Psoas muscle (tissue), 8 donors: ENCODE data around the gene TAGLN2. TPM values are rescaled to one million over a fixed set of nuclear protein-coding genes. Genes with fewer than 3 reads are reported as not detected.

Experiments used
- ATAC-seq, 4 donors: fragments of 200-7000 bp; cut with Tn5 transposase; one replicate each; pipeline ENCODE4 v1.9.1; 2020; ENCODE audit warnings: moderate library complexity in 3 of 4, mild to moderate bottlenecking in 2 of 4
- DNase-seq, 2 donors: peaks; one replicate each; pipeline ENCODE4 v3.0.0-alpha.2; 2020
- H3K27ac ChIP-seq: fragments of 200-600 bp; one replicate; pipeline ENCODE4 v1.8.0; 2022
- H3K27me3 ChIP-seq, 3 donors: fragments of 200-600 bp in 1 of 3; one replicate each; pipeline versions ENCODE4 v1.6.1 to v1.8.0; 2013 to 2022; ENCODE audit warnings: low read length in 2 of 3, mild to moderate bottlenecking in 2 of 3, moderate library complexity in 1 of 3; ENCODE audit not compliant: insufficient read depth in 3 of 3
- H3K36me3 ChIP-seq, 2 donors: fragments of 200-600 bp in 1 of 2; one replicate each; pipeline versions ENCODE4 v1.6.1 to v1.8.0; 2013 to 2022; ENCODE audit warnings: low read depth in 1 of 2, mild to moderate bottlenecking in 1 of 2, moderate library complexity in 1 of 2; ENCODE audit not compliant: insufficient read depth in 1 of 2
- H3K4me1 ChIP-seq: fragments of 200-600 bp; one replicate; pipeline ENCODE4 v1.8.0; 2022
- H3K4me3 ChIP-seq: fragments of 200-600 bp; one replicate; pipeline ENCODE4 v1.8.0; 2022; ENCODE audit warnings: mild to moderate bottlenecking
- H3K9me3 ChIP-seq: fragments of 200-600 bp; one replicate; pipeline ENCODE4 v1.8.0; 2022
- WGBS, 3 donors: extraction: QIAGEN DNeasy Blood & Tissue Kit; methylation state at CpG; one replicate each; pipeline versions ENCODE4 v1.1.6 to v1.1.7; 2013; 5-methylcytosine and 5-hydroxymethylcytosine counted together
- intact Hi-C, 2 donors: fragments of 100-400 bp; cut with DNase I; formaldehyde crosslinking; loops; one replicate each; pipeline versions ENCODE4 v1.11.0 to v1.14.2; 2022
- polyA plus RNA-seq, 3 donors: library from polyadenylated mRNA; stranded (reverse); fragments of 200-250 nt; gene quantifications; one replicate each; pipeline ENCODE4 v1.2.3, GENCODE V29; 2013
- total RNA-seq, 4 donors: library from RNA; stranded (reverse); fragmentation: NEBNext Ultra II Directional in 2 of 4; extraction: Animal tissue kit (Norgen Biotek cat#: 25700) in 2 of 4; gene quantifications; one replicate each; pipeline versions ENCODE4 v1.2.1 to v1.2.4, GENCODE V29; 2021 to 2023
- TF ChIP-seq, protein P1 (sequence below): fragments of 200-600 bp; IDR thresholded peaks from one replicate; pipeline ENCODE4 v1.8.0; 2022; ENCODE audit warnings: antibody characterized with exemption
- donor health status: healthy with polysubstance abuse.
- donor health status: DM: no; HTN: no; CAD: no; lungs with moderate emphysema.
- donor health status: Bipolar disorder and iron deficiency.
- donor health status: healthy.
- donor health status: DM: yes; HTN: yes; CAD: no.
- donor health status: DM: no; HTN: no; CAD: no.
- donor health status: DM: no; HTN: no; CAD: no.
- donor health status: DM: yes; HTN: yes; CAD: no.

The TAGLN2 gene
- total and polyA plus RNA-seq, 7 donors, result 29.6 to 91.6 (median 46.0) TPM

GRCh38 chr1:159943278-159943640, 18.0 kb upstream of the TAGLN2 start:
- H3K9me3 ChIP-seq, result no peaks in the 10 kb centered on the region
- intact Hi-C loops, result no loop called here
- no peaks in the 10 kb centered on the region for H3K36me3 ChIP-seq
- 72 to 86% (median 74%) methylated on average over 5 of the region's 5 CpGs for WGBS, 3 donors
- DNase-seq (no peak), ATAC-seq (no peak)
- no peak overlapping the region for H3K4me3 ChIP-seq
- H3K27me3 ChIP-seq, result peaks cover 0 to 46% (median 10%) of the 10 kb centered on the region in 3 donors
- H3K4me1 ChIP-seq, result no peaks in the 10 kb centered on the region
- no peak overlapping the region for H3K27ac ChIP-seq
- TF ChIP-seq, protein P1, sequence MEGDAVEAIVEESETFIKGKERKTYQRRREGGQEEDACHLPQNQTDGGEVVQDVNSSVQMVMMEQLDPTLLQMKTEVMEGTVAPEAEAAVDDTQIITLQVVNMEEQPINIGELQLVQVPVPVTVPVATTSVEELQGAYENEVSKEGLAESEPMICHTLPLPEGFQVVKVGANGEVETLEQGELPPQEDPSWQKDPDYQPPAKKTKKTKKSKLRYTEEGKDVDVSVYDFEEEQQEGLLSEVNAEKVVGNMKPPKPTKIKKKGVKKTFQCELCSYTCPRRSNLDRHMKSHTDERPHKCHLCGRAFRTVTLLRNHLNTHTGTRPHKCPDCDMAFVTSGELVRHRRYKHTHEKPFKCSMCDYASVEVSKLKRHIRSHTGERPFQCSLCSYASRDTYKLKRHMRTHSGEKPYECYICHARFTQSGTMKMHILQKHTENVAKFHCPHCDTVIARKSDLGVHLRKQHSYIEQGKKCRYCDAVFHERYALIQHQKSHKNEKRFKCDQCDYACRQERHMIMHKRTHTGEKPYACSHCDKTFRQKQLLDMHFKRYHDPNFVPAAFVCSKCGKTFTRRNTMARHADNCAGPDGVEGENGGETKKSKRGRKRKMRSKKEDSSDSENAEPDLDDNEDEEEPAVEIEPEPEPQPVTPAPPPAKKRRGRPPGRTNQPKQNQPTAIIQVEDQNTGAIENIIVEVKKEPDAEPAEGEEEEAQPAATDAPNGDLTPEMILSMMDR, result no peak

- peaks cover 0 to 46% (median 10%) of the 10 kb centered on the region in 3 donors for H3K27me3 ChIP-seq
- no peaks in the 10 kb centered on the region for H3K4me1 ChIP-seq
- TF ChIP-seq, protein P1, result no peak
- no peak overlapping the region for H3K4me3 ChIP-seq
- DNase-seq (no peak), ATAC-seq (no peak)
- H3K27ac ChIP-seq, result no peak overlapping the region
- H3K36me3 ChIP-seq, result no peaks in the 10 kb centered on the region
- 83 to 88% (median 87%) methylated on average over 15 of the region's 15 CpGs for WGBS, 3 donors
- no peaks in the 10 kb centered on the region for H3K9me3 ChIP-seq
- intact Hi-C loops, result no loop called here
These were observed 17.4 kb upstream of the TAGLN2 start for GRCh38 chr1:159942632-159943277.

- 70 to 81% (median 76%) methylated on average over 14 to 15 of the region's 15 CpGs for WGBS, 3 donors
- ATAC-seq, result no peak
- H3K36me3 ChIP-seq, result no peaks in the 10 kb centered on the region
- no peaks in the 10 kb centered on the region for H3K4me1 ChIP-seq
- no peak for DNase-seq
- TF ChIP-seq, protein P1, result no peak
- intact Hi-C loops, result no loop called here
- no peak overlapping the region for H3K27ac ChIP-seq
- H3K27me3 ChIP-seq, result peaks cover 0 to 46% (median 10%) of the 10 kb centered on the region in 3 donors
- H3K4me3 ChIP-seq, result no peak overlapping the region
- H3K9me3 ChIP-seq, result no peaks in the 10 kb centered on the region
These were observed 16.6 kb upstream of the TAGLN2 start for GRCh38 chr1:159941591-159942560.

DNA sequence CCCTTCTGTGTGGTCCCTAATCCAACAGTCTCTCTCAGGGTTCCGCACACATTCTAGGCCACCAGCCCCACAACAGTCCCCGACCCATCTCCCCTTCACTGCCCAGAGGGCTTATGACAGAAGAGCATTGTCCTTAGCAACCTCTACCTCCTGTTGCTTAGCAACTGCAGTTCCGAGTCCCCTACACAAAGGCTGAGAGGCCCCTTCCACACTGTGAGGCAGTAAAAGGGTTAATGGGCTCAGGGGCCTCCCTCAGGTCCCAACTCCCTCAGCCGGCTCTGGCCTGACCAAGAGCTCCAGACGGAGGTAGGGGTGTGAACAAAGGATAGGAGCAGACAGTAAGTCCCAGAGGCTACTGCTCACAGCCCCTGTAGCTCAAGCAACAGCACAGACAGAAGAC, 15.8 kb upstream of the TAGLN2 start:
- DNase-seq, result no peak
- TF ChIP-seq, protein P1, result no peak
- Histone ChIP-seq H3K4me3 (no peak overlapping the region), H3K9me3 (no peaks in the 10 kb centered on the region), H3K27me3 (peaks cover 0 to 45% (median 10%) of the 10 kb centered on the region in 3 donors), H3K36me3 (no peaks in the 10 kb centered on the region), H3K4me1 (no peaks in the 10 kb centered on the region), H3K27ac (no peak overlapping the region)
- whole genome bisulfite sequencing, 3 donors, result 76 to 82% (median 79%) methylated on average over 5 of the region's 5 CpGs
- intact Hi-C loops, result no loop called here
- no peak for ATAC-seq
